Hepatocyte (in vitro differentiated cells): ENCODE results near the gene PPP1R3G.

Experiments used
- CTCF ChIP-seq: fragments of 200-600 bp; sonication (generic); IDR thresholded peaks from 2 replicates; pipeline ENCODE4 v1.5.1; 2016; ENCODE audit warnings: antibody characterized with exemption, mild to moderate bottlenecking; ENCODE audit not compliant: poor library complexity
- EZH2 ChIP-seq: fragments of 200-600 bp; sonication (generic); IDR thresholded peaks from 2 replicates; pipeline ENCODE4 v1.6.1; 2016; ENCODE audit warnings: antibody characterized with exemption, mild to moderate bottlenecking, borderline replicate concordance
- EZH2phosphoT487 ChIP-seq: fragments of 200-600 bp; sonication (generic); IDR thresholded peaks from one replicate; pipeline ENCODE4 v1.6.1; 2018; ENCODE audit warnings: antibody characterized with exemption, mild to moderate bottlenecking, low read depth, moderate library complexity; ENCODE audit not compliant: unreplicated experiment, severe bottlenecking

GRCh38 chr6:5059036-5059896 lies 25.9 kb upstream of the PPP1R3G start:
- TF ChIP-seq CTCF: no peak
- no peak for TF ChIP-seq EZH2
- no peak for TF ChIP-seq EZH2phosphoT487
